Body of pancreas (tissue), 4 donors: ENCODE data around the gene GFRA1.

Source experiments
- CTCF ChIP-seq, 7 experiments: fragments of 450-650 bp in 4 of 7; fragments of 200-600 bp in 3 of 7; sonication (generic) in 3 of 7; IDR thresholded peaks; one replicate each; pipeline ENCODE4 v1.5.1; 2016 to 2019; ENCODE audit warnings: antibody characterized with exemption in 7 of 7
- POLR2A ChIP-seq, 3 donors: fragments of 450-650 bp; IDR thresholded peaks; one replicate each; pipeline ENCODE4 v1.6.1; 2016; ENCODE audit warnings: antibody characterized with exemption in 3 of 3, mild to moderate bottlenecking in 2 of 3

GRCh38 chr10:116259638-116260037 lies 13.4 kb downstream of the GFRA1 start:
- TF ChIP-seq CTCF (IDR thresholded peaks at IDR 0.05) (no peak), POLR2A (IDR thresholded peaks at IDR 0.05) (no peak)
